Breast epithelium (tissue), 4 donors: ENCODE measurements around the gene NTNG1. TPM values are rescaled to one million over a fixed set of nuclear protein-coding genes. Genes with fewer than 3 reads are reported as not detected.

Experiments used
- DNase-seq, 2 donors: peaks; one replicate each; pipeline ENCODE4 v3.0.0-alpha.2; 2019; ENCODE audit warnings: low spot score in 2 of 2
- H3K27ac ChIP-seq, 2 donors: fragments of 200-600 bp; sonication (generic) in 1 of 2; one replicate each; pipeline ENCODE4 v1.5.1; 2016 to 2019; ENCODE audit warnings: mild to moderate bottlenecking in 1 of 2
- H3K27me3 ChIP-seq, 2 donors: fragments of 200-600 bp; sonication (generic) in 1 of 2; one replicate each; pipeline versions ENCODE4 v1.5.1 to v1.6.0; 2017 to 2019; ENCODE audit warnings: control low read depth in 1 of 2, mild to moderate bottlenecking in 1 of 2
- H3K36me3 ChIP-seq: fragments of 200-600 bp; one replicate; pipeline ENCODE4 v1.5.1; 2019
- H3K4me1 ChIP-seq, 2 donors: fragments of 200-600 bp; sonication (generic); one replicate each; pipeline ENCODE4 v1.5.1; 2016 to 2019; ENCODE audit warnings: control low read depth in 1 of 2
- H3K4me3 ChIP-seq, 3 donors: fragments of 200-600 bp; sonication (generic); 1 replicate in 2 of 3; 2 replicates in 1 of 3; pipeline ENCODE4 v1.5.1; 2016 to 2019; ENCODE audit warnings: mild to moderate bottlenecking in 3 of 3, moderate library complexity in 2 of 3
- H3K9me3 ChIP-seq, 2 donors: fragments of 200-600 bp; sonication (generic) in 1 of 2; one replicate each; pipeline ENCODE4 v1.5.1; 2016 to 2019; ENCODE audit warnings: control low read depth in 1 of 2
- CTCF ChIP-seq, 3 donors: fragments of 450-650 bp; IDR thresholded peaks; one replicate each; pipeline ENCODE4 v1.5.1; 2016 to 2017; ENCODE audit warnings: antibody characterized with exemption in 3 of 3, mild to moderate bottlenecking in 3 of 3, moderate library complexity in 3 of 3
- POLR2A ChIP-seq: fragments of 450-650 bp; IDR thresholded peaks from one replicate; pipeline ENCODE4 v1.6.1; 2016; ENCODE audit warnings: antibody characterized with exemption, mild to moderate bottlenecking, moderate library complexity
- POLR2AphosphoS5 ChIP-seq, 3 donors: sonication (generic); formaldehyde crosslinking; IDR thresholded peaks; one replicate each; pipeline ENCODE4 v1.6.1; 2017; ENCODE audit warnings: antibody characterized with exemption in 3 of 3
- intact Hi-C: fragments of 100-400 bp; cut with DNase I; formaldehyde crosslinking; loops from one replicate; pipeline ENCODE4 v1.15.1; 2023; ENCODE audit warnings: low total_unique reads
- total RNA-seq, 3 donors: library from RNA; depleted of rRNA; stranded (reverse); fragments of >200 nt; gene quantifications; one replicate each; pipeline ENCODE4 v1.1.0, GENCODE V29; 2016

NTNG1 gene
- total RNA-seq, 3 donors from 2014 or later, result 0.32 to 5.7 (median 0.98) TPM

- DNase-seq, result no peak
- no peaks in the 10 kb centered on the region for H3K27me3 ChIP-seq
- H3K27ac ChIP-seq, result no peak overlapping the region
- no peaks in the 10 kb centered on the region for H3K4me1 ChIP-seq
- intact Hi-C loops, result loop anchor here (5.0 kb wide), 1 partner anchor 391 kb away; no protein-coding TSS in a partner anchor
- no peak for TF ChIP-seq POLR2A
- H3K9me3 ChIP-seq, result no peaks in the 10 kb centered on the region
- H3K36me3 ChIP-seq, result no peaks in the 10 kb centered on the region
- no peak overlapping the region for H3K4me3 ChIP-seq
Measured at GRCh38 chr1:107451715-107452114, 310.9 kb downstream of the NTNG1 start.

- H3K4me3 ChIP-seq, result no peak overlapping the region
- H3K4me1 ChIP-seq, result no peaks in the 10 kb centered on the region
- TF ChIP-seq POLR2A (no peak), CTCF (IDR thresholded peaks at IDR 0.05) (no peak), POLR2AphosphoS5 (IDR thresholded peaks at IDR 0.05) (no peak)
- H3K27me3 ChIP-seq, result no peaks in the 10 kb centered on the region
- no peak overlapping the region for H3K27ac ChIP-seq
- intact Hi-C loops, result loop anchor here (5.0 kb wide), 1 partner anchor 388 kb away; no protein-coding TSS in a partner anchor
- H3K36me3 ChIP-seq, result no peaks in the 10 kb centered on the region
- no peaks in the 10 kb centered on the region for H3K9me3 ChIP-seq
- no peak for DNase-seq
Measured at GRCh38 chr1:107454791-107455190, 314.0 kb downstream of the NTNG1 start.

GRCh38 chr1:107457989-107458388, 317.1 kb downstream of the NTNG1 start:
- Histone ChIP-seq H3K4me3 (no peak overlapping the region), H3K27ac (no peak overlapping the region), H3K9me3 (no peaks in the 10 kb centered on the region), H3K36me3 (no peaks in the 10 kb centered on the region), H3K27me3 (no peaks in the 10 kb centered on the region), H3K4me1 (no peaks in the 10 kb centered on the region)
- TF ChIP-seq POLR2A, result no peak
- no peak for TF ChIP-seq CTCF (IDR thresholded peaks at IDR 0.05)
- TF ChIP-seq POLR2AphosphoS5 (IDR thresholded peaks at IDR 0.05), result no peak
- no peak for DNase-seq
- intact Hi-C loops, result no loop called here

GRCh38 chr1:107459204-107459904, 318.5 kb downstream of the NTNG1 start:
- intact Hi-C loops, result no loop called here

GRCh38 chr1:107460035-107460434, 319.2 kb downstream of the NTNG1 start:
- Histone ChIP-seq H3K9me3 (no peaks in the 10 kb centered on the region), H3K27ac (no peak overlapping the region), H3K36me3 (no peaks in the 10 kb centered on the region), H3K27me3 (no peaks in the 10 kb centered on the region), H3K4me3 (no peak overlapping the region), H3K4me1 (no peaks in the 10 kb centered on the region)
- DNase-seq, result no peak
- TF ChIP-seq POLR2A (no peak), CTCF (IDR thresholded peaks at IDR 0.05) (no peak), POLR2AphosphoS5 (IDR thresholded peaks at IDR 0.05) (no peak)
- intact Hi-C loops, result no loop called here

More at GRCh38 chr1:107459204-107459904, 318.5 kb downstream of the NTNG1 start:
- no peaks in the 10 kb centered on the region for H3K9me3 ChIP-seq
- H3K27me3 ChIP-seq, result no peaks in the 10 kb centered on the region
- no peak overlapping the region for H3K4me3 ChIP-seq
- TF ChIP-seq POLR2A (no peak), CTCF (IDR thresholded peaks at IDR 0.05) (no peak), POLR2AphosphoS5 (IDR thresholded peaks at IDR 0.05) (no peak)
- DNase-seq, result no peak
- H3K27ac ChIP-seq, result no peak overlapping the region
- H3K36me3 ChIP-seq, result no peaks in the 10 kb centered on the region
- no peaks in the 10 kb centered on the region for H3K4me1 ChIP-seq
